IMR-90 (cell line): Measurements from ENCODE around the gene SOX8. TPM values are rescaled to one million over a fixed set of nuclear protein-coding genes. Genes with fewer than 3 reads are reported as not detected.
A peak's percentile ranks its signal among the peaks of the same experiment; 100 is the strongest.

Experiments
- ATAC-seq: fragments of 200-7000 bp; cut with Tn5 transposase; 2 replicates; pipeline ENCODE4 v1.9.1; 2020; ENCODE audit warnings: low read depth, mild to moderate bottlenecking, moderate library complexity
- BruUV-seq: library from RNA; stranded (reverse); fragments of 400-500 nt; replicated peaks from 2 replicates; lab custom pipeline; 2021; lab: Mats Ljungman, UMichigan
- CTCF ChIA-PET: fragments of 300-600 bp; formaldehyde crosslinking; extraction: SDS; loops from one replicate; lab custom pipeline; 2021; ENCODE audit warnings: antibody characterized with exemption; lab: Yijun Ruan, JAX
- POLR2A ChIA-PET: fragments of 300-600 bp; sonication (Branson Sonifier 250); formaldehyde crosslinking; loops from one replicate; lab custom pipeline; 2022; ENCODE audit warnings: antibody characterized with exemption; ENCODE audit not compliant: unreplicated experiment; lab: Charles Lee
- DNase-seq: peaks from one replicate; pipeline ENCODE4 v3.0.0; 2013
- H2AFZ ChIP-seq: replicated peaks from 2 replicates; pipeline ENCODE3; 2013; ENCODE audit warnings: low read length, mild to moderate bottlenecking; ENCODE audit not compliant: poor library complexity
- H2AK5ac ChIP-seq: 2 replicates; pipeline ENCODE4 v1.6.1; 2013; ENCODE audit warnings: low read depth, low read length, inconsistent platforms
- H2AK9ac ChIP-seq: replicated peaks from 2 replicates; pipeline ENCODE3; 2013; ENCODE audit warnings: mild to moderate bottlenecking, low read depth, low read length, moderate library complexity; ENCODE audit not compliant: poor library complexity
- H2BK120ac ChIP-seq: 2 replicates; pipeline ENCODE4 v1.6.1; 2013; ENCODE audit warnings: low read depth, low read length, inconsistent platforms
- H2BK15ac ChIP-seq: 3 replicates; pipeline ENCODE4 v1.6.1; 2013; ENCODE audit warnings: low read depth, low read length, inconsistent platforms
- H2BK20ac ChIP-seq: 2 replicates; pipeline ENCODE4 v1.6.1; 2013; ENCODE audit warnings: low read depth, mild to moderate bottlenecking, inconsistent platforms, low read length, moderate library complexity
- H2BK5ac ChIP-seq: 2 replicates; pipeline ENCODE4 v1.6.1; 2013; ENCODE audit warnings: mild to moderate bottlenecking, low read depth, low read length, inconsistent platforms; ENCODE audit not compliant: poor library complexity, severe bottlenecking
- H3K14ac ChIP-seq: replicated peaks from 2 replicates; pipeline ENCODE4 v1.6.1; 2013; ENCODE audit warnings: low read depth, low read length, inconsistent platforms
- H3K18ac ChIP-seq: 2 replicates; pipeline ENCODE4 v1.6.1; 2013; ENCODE audit warnings: low read depth, low read length, control low read depth
- H3K23ac ChIP-seq: 2 replicates; pipeline ENCODE4 v1.6.1; 2013; ENCODE audit warnings: low read depth, low read length, inconsistent platforms
- H3K27ac ChIP-seq: 2 replicates; pipeline ENCODE4 v1.5.1; 2013; ENCODE audit warnings: mild to moderate bottlenecking, control low read depth, low read length; ENCODE audit not compliant: insufficient read depth
- H3K27me3 ChIP-seq: 2 replicates; pipeline ENCODE4 v1.6.1; 2013; ENCODE audit warnings: low read length; ENCODE audit not compliant: control insufficient read depth, insufficient read depth
- H3K36me3 ChIP-seq: 2 replicates; pipeline ENCODE4 v1.6.1; 2013; ENCODE audit warnings: low read length, mixed read lengths; ENCODE audit not compliant: control insufficient read depth, insufficient read depth
- H3K4ac ChIP-seq: 2 replicates; pipeline ENCODE4 v1.6.1; 2013; ENCODE audit warnings: low read depth, low read length, inconsistent platforms
- H3K4me1 ChIP-seq: 2 replicates; pipeline ENCODE4 v1.6.1; 2013; ENCODE audit warnings: low read length, mixed read lengths; ENCODE audit not compliant: control insufficient read depth, insufficient read depth
- H3K4me2 ChIP-seq: 2 replicates; pipeline ENCODE4 v1.6.1; 2013; ENCODE audit warnings: low read depth, mild to moderate bottlenecking, control low read depth, low read length, moderate library complexity
- H3K4me3 ChIP-seq: 2 replicates; pipeline ENCODE4 v1.5.1; 2013; ENCODE audit warnings: low read depth, mild to moderate bottlenecking, control low read depth, low read length, moderate library complexity; ENCODE audit not compliant: insufficient read depth
- H3K56ac ChIP-seq: 2 replicates; pipeline ENCODE4 v1.6.1; 2013; ENCODE audit warnings: low read length, inconsistent platforms; ENCODE audit not compliant: insufficient read depth; ENCODE audit errors: extremely low read depth
- H3K79me1 ChIP-seq, 2 experiments: 2 replicates each; pipeline ENCODE4 v1.6.1; 2013; ENCODE audit warnings: low read length in 2 of 2, inconsistent platforms in 1 of 2, low read depth in 1 of 2
- H3K9ac ChIP-seq: 2 replicates; pipeline ENCODE4 v1.6.1; 2013; ENCODE audit warnings: low read depth, low read length, control low read depth
- H3K9me1 ChIP-seq: 2 replicates; pipeline ENCODE4 v1.6.1; 2013; ENCODE audit warnings: low read length, inconsistent platforms; ENCODE audit not compliant: insufficient read depth
- H3K9me3 ChIP-seq: 2 replicates; pipeline ENCODE4 v1.6.1; 2013; ENCODE audit warnings: low read length; ENCODE audit not compliant: control insufficient read depth, insufficient read depth
- H4K20me1 ChIP-seq: 2 replicates; pipeline ENCODE4 v1.6.1; 2013; ENCODE audit warnings: low read length, inconsistent platforms; ENCODE audit not compliant: insufficient read depth
- H4K5ac ChIP-seq: 2 replicates; pipeline ENCODE4 v1.6.1; 2013; ENCODE audit warnings: mild to moderate bottlenecking, low read depth, low read length, control low read depth
- H4K8ac ChIP-seq, 2 experiments: 2 replicates each; pipeline ENCODE4 v1.6.1; 2013; ENCODE audit warnings: low read depth in 2 of 2, low read length in 2 of 2, control low read depth in 1 of 2, inconsistent platforms in 1 of 2
- H4K91ac ChIP-seq: 2 replicates; pipeline ENCODE4 v1.6.1; 2013; ENCODE audit warnings: low read depth, low read length, inconsistent platforms; ENCODE audit not compliant: insufficient read depth
- BHLHE40 ChIP-seq: fragments of 150-350 bp; IDR thresholded peaks from 2 replicates; pipeline ENCODE4 v1.6.1; 2016; ENCODE audit warnings: mild to moderate bottlenecking, low read depth, low read length
- CEBPB ChIP-seq: IDR thresholded peaks from 2 replicates; pipeline ENCODE4 v1.6.1; 2012; ENCODE audit warnings: low read depth, low read length, improper control_type of control experiment
- CHD1 ChIP-seq: IDR thresholded peaks from 2 replicates; pipeline ENCODE4 v1.6.1; 2012; ENCODE audit warnings: low read depth, low read length, improper control_type of control experiment
- CTCF ChIP-seq: conservative IDR thresholded peaks from 2 replicates; pipeline ENCODE4 v1.5.1; 2012; ENCODE audit warnings: mild to moderate bottlenecking, low read depth, low read length, improper control_type of control experiment
- FOS ChIP-seq: fragments of 150-350 bp; IDR thresholded peaks from 2 replicates; pipeline ENCODE4 v1.6.1; 2016; ENCODE audit warnings: low read depth, low read length
- MAFK ChIP-seq: IDR thresholded peaks from 2 replicates; pipeline ENCODE4 v1.6.1; 2012; ENCODE audit warnings: low read depth, low read length, improper control_type of control experiment
- MAZ ChIP-seq: IDR thresholded peaks from 2 replicates; pipeline ENCODE4 v1.6.1; 2012; ENCODE audit warnings: low read depth, mild to moderate bottlenecking, low read length, improper control_type of control experiment, moderate library complexity, borderline replicate concordance
- MXI1 ChIP-seq: IDR thresholded peaks from 2 replicates; pipeline ENCODE4 v1.6.1; 2012; ENCODE audit warnings: low read depth, mild to moderate bottlenecking, low read length, moderate library complexity, borderline replicate concordance
- NFE2L2 ChIP-seq: fragments of 150-350 bp; IDR thresholded peaks from 2 replicates; pipeline ENCODE4 v1.6.1; 2016; ENCODE audit warnings: low read depth, mild to moderate bottlenecking, low read length
- POLR2A ChIP-seq: IDR thresholded peaks from 2 replicates; pipeline ENCODE4 v1.6.1; 2012; ENCODE audit warnings: mild to moderate bottlenecking, low read depth, low read length
- RAD21 ChIP-seq: IDR thresholded peaks from 2 replicates; pipeline ENCODE4 v1.6.1; 2012; ENCODE audit warnings: low read length, improper control_type of control experiment
- RCOR1 ChIP-seq: IDR thresholded peaks from 2 replicates; pipeline ENCODE4 v1.6.1; 2012; ENCODE audit warnings: mild to moderate bottlenecking, low read length, improper control_type of control experiment; ENCODE audit not compliant: insufficient replicate concordance
- RFX5 ChIP-seq: IDR thresholded peaks from 2 replicates; pipeline ENCODE4 v1.8.0; 2012; ENCODE audit warnings: low read depth, mild to moderate bottlenecking, low read length, moderate library complexity
- SMC3 ChIP-seq: fragments of 150-350 bp; IDR thresholded peaks from 2 replicates; pipeline ENCODE4 v1.6.1; 2016; ENCODE audit warnings: low read depth, mild to moderate bottlenecking, antibody characterized with exemption, low read length, moderate library complexity
- USF2 ChIP-seq: fragments of 150-350 bp; IDR thresholded peaks from 2 replicates; pipeline ENCODE4 v1.6.1; 2017; ENCODE audit warnings: mild to moderate bottlenecking, antibody characterized with exemption, low read length, low read depth
- WGBS, 2 experiments: methylation state at CpG; one replicate each; pipeline versions ENCODE4 v1.1.5 to v1.1.7; 2013; ENCODE audit warnings: missing lambda C conversion rate in 2 of 2; ENCODE audit not compliant: insufficient read length in 1 of 2; ENCODE audit errors: extremely low coverage in 2 of 2; 5-methylcytosine and 5-hydroxymethylcytosine counted together
- dilution Hi-C: fragments of 300-500 bp; cut with HindIII; formaldehyde crosslinking; loops from one replicate; pipeline ENCODE4 v1.14.3; 2018; ENCODE audit warnings: low sequenced_read_pairs; ENCODE audit not compliant: unreplicated experiment
- in situ Hi-C: fragments of 300-500 bp; cut with MboI; formaldehyde crosslinking; loops from 3 replicates; pipeline ENCODE4 v1.14.3; 2019; ENCODE audit warnings: low sequenced_read_pairs, inconsistent platforms, mixed read lengths
- intact Hi-C: fragments of 100-400 bp; cut with micrococcal nuclease; formaldehyde crosslinking; loops from 2 replicates; pipeline ENCODE4 v1.10.0; 2022
- polyA plus RNA-seq, 3 experiments: library from polyadenylated mRNA; depleted of rRNA; stranded (reverse); fragments of >200 nt; gene quantifications; 2 replicates each; pipeline ENCODE4 v1.2.3, GENCODE V29; 2012; ENCODE audit warnings: low replicate concordance in 1 of 3
- total RNA-seq: library from RNA; depleted of rRNA; stranded (reverse); fragments of >200 nt; gene quantifications from 2 replicates; pipeline ENCODE4 v1.2.3, GENCODE V29; 2012

The SOX8 gene
- total and polyA plus RNA-seq, 2 of the 4 experiments (the other 2 are of a cell fraction): under 0.01 to 0.26 TPM

GRCh38 chr16:970386-970765 is 11.2 kb upstream of the SOX8 start:
- peak overlapping the region; percentile 76 for H3K27ac ChIP-seq
- no peaks in the 10 kb centered on the region for H4K20me1 ChIP-seq
- peak overlapping the region; percentile 56 for H3K4me2 ChIP-seq
- no peak for DNase-seq
- H3K56ac ChIP-seq: 0 out of 2 replicates have a peak overlapping the region, but pooled peaks have one; percentile 21
- H3K36me3 ChIP-seq: peaks cover 12% of the 10 kb centered on the region; the same call in 1 of the 2 replicates
- H2BK20ac ChIP-seq: no peak overlapping the region
- H2AFZ ChIP-seq: peak overlapping the region; percentile 100
- peak; percentile 48 for ATAC-seq
- no peak overlapping the region; the same call in 1 of the 2 replicates for H3K18ac ChIP-seq
- peak overlapping the region; percentile 71 for H3K14ac ChIP-seq
- H3K27me3 ChIP-seq: peaks cover 25% of the 10 kb centered on the region
- ChIA-PET POLR2A (no interaction called here), CTCF (no interaction called here)
- H2BK5ac ChIP-seq: peak overlapping the region; percentile 63
- dilution Hi-C loops (no loop called here), intact Hi-C loops (no loop called here), in situ Hi-C loops (no loop called here)
- no peak for TF ChIP-seq MAZ
- no peak for TF ChIP-seq MAFK
- no peak for TF ChIP-seq USF2
- TF ChIP-seq SMC3: no peak
- TF ChIP-seq NFE2L2: no peak
- TF ChIP-seq FOS: no peak
- TF ChIP-seq RCOR1: no peak
- no peak for TF ChIP-seq RFX5
- TF ChIP-seq RAD21: no peak
- no peak for TF ChIP-seq CTCF
- TF ChIP-seq POLR2A: no peak
- TF ChIP-seq CEBPB: no peak
- TF ChIP-seq MXI1: no peak
- TF ChIP-seq CHD1: no peak
- no peak for TF ChIP-seq BHLHE40
- H4K8ac ChIP-seq: peak overlapping the region; percentile 65 to 87
- peak overlapping the region; percentile 50 for H4K5ac ChIP-seq
- peaks cover 13% of the 10 kb centered on the region; the same call in 1 of the 2 replicates for H3K9me3 ChIP-seq
- peaks cover 8% of the 10 kb centered on the region for H3K4me1 ChIP-seq
- H4K91ac ChIP-seq: peak overlapping the region; percentile 46; the same call in 1 of the 2 replicates
- H2BK120ac ChIP-seq: no peak overlapping the region
- 0% methylated on average over 9 of the region's 42 CpGs; no CpG with 5 or more reads in 1 of the 2 experiments for WGBS, 2 experiments
- BruUV-seq: no TSS peak
- H3K9ac ChIP-seq: peak overlapping the region; percentile 89
- peak overlapping the region; percentile 83 for H3K4ac ChIP-seq
- 0 out of 2 replicates have a peak overlapping the region, but pooled peaks have one; percentile 45 for H3K23ac ChIP-seq
- peaks cover 11 to 14% of the 10 kb centered on the region in 2 experiments for H3K79me1 ChIP-seq
- H2AK5ac ChIP-seq: peak overlapping the region; percentile 52; the same call in 1 of the 2 replicates
- peaks cover 7% of the 10 kb centered on the region for H3K9me1 ChIP-seq
- no peak overlapping the region; the same call in 2 of the 3 replicates for H2BK15ac ChIP-seq
- peak overlapping the region; percentile 83 for H2AK9ac ChIP-seq
- peak overlapping the region; percentile 73 for H3K4me3 ChIP-seq
